ENCODE measurements around the gene RCAN3.
A peak's percentile ranks its signal among the peaks of the same experiment; 100 is the strongest.
"Not testable (repeated sequence)": the region's sequence is repeated elsewhere in the genome, so short reads cannot be mapped to it uniquely, and the experiment has no call there.

The RCAN3 gene

DNA sequence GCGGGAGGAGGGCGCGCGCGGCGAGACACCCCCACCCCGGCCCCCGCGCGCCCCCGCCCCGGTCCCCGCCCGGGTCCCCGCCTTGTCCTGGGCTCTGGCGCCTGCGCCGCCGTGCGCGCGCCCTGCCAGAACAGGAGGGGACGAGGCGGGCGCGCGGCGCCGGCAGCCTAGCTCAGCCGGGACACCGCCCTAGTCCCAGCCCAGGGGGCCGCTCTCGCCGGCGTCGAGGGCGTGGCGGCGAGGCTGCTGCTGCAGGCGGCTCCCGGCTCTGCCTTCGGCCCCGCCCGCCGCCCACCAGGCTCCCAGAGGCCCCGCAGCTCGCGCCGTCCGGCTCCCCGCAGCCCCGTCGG lies at the start of gene RCAN3:
RCAN3 (plus strand) TSS at position 128 of the 350 bp plus-strand sequence. CDS start 11,537 bp downstream, outside the sequence.
- DNase-seq (ENCODE audit: low read depth): peak; percentile 82

DNA sequence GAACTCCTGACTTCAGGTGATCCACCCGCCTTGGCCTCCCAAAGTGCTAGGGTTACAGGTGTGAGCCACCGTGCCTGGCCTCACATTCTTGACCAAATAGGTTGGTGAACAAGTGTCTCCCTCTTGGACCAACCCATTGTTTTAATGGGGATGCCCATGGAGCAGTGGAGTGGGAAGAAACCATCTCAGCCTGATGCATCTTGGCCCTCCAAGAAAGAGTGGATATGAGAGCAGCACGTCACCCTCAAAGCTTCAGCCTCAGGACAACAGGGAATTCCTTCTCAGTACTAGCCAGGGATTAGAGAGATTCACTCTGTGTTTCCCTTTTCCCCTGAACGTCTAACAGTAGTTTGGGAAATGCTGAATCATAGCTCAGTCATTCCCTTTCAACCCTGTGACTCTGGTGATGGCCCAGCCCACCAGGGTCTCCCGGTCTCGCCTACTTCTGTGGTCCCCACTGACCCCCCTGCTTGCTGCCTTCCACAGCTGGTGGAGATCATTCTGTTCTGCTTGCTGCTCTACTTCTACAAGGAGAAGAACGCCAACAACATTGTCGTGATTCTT lies 49.6 kb upstream of the RCAN3 start:
- DNase-seq (ENCODE audit: low read depth): no peak

DNA sequence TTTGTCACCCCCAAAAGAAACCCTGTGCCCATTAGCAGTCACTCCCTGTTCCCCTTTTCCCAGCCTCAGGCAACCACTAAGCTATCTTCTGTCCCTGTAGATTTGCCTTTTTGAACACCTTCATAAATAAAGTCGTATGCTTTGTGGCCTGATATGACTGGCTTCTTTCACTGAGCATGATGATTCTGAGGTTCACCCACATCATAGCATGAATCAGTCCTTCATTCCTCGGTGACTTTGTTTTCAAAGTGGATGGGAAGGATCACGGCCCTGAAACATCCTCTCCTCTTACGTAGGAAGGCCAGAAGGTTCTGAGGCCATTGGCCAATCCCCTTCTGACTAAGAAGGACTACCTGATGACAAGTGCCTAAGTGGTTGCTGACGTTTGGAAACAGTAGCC lies 48.0 kb upstream of the RCAN3 start:
- DNase-seq (ENCODE audit: low read depth): no peak

DNA sequence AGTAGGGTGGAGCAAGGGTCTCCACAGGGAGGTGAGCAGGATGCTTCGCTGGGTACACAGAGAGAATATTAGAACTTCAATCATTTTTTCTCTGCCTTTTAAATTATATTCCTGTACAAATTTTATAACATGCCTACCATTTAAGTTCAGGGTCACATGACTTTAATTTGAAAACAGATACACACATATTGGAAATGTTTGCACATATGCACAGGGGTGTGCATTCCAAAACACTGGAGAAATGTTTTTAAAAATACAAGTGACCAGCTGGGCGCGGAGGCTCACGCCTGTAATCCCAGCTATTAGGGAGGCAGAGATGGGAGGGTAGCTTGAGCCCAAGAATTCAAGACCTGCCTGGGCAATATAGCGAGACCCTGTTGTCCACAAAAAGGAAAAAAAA lies 47.4 kb upstream of the RCAN3 start:
- no peak for DNase-seq (ENCODE audit: low read depth)

DNA sequence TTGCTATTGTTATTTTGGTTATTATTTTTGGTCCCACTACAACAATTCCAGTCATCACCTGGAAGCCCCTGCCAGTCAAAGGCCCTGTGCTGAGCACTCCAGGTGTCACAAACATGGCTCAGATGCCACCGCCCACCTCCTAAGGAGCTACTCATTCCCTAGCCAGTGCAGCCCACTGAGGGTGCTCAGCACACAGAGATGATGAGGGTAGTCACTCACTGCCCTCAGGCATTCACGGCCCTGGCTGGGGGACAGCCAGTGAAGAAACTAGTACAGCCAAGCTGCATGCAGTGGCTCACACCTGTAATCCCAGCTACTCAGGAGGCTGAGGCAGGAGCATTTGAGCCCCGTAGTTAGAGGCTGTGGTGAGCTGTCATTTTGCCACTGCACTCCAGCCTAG lies 44.8 kb upstream of the RCAN3 start:
- no peak for DNase-seq (ENCODE audit: low read depth)

DNA sequence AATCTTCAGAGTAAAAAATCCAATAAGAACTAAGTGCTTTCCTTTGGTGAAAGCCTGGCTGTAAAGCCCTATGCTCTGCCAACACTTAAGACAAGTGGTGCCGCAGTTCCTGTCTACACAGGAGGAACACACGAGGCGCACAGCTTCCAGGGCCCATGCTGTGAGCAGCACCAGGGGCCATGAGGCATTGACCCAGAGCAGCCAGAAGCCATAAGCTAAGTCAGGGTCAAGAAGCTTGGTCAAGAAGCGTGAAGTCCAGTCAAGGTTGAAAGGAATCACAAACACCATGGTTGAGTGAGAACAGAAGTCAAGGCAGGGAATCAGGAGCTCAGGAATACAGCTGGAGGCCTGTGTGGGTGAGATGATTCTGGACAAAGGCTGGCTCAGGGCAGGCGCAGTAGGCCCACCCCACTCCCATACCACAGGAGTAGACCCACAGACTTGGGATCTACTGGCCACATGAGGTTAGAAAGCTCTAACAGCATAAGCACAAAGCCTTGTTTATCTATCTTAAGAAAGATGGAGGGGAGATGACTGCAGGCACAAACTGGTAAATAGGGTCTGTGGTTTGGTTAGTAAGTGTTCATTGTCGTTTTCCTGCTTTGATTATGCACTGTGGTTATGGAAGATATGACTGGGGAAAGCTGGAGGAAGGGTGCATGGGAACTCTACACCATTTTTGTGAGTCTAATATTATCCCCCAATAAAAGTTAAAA lies 42.9 kb upstream of the RCAN3 start:
- DNase-seq (ENCODE audit: low read depth): no peak

DNA sequence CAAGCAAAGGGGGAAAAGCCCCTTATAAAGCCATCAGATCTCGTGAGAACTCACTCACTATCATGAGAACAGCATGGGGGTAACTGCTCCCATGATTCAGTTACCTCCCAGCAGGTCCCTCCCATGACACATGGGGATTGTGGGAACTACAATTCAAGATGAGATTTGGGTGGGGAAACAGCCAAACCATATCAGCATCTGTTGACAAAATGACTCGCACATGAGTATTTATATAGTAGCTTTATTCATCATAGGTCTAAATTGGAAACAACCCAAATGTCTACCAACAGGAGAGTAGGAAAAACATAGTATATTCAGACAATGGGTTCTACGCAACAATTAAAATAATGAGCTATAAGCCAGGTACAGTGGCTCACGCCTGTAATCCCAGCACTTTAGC lies 40.5 kb upstream of the RCAN3 start:
- not testable (repeated sequence) for DNase-seq (ENCODE audit: low read depth)

DNA sequence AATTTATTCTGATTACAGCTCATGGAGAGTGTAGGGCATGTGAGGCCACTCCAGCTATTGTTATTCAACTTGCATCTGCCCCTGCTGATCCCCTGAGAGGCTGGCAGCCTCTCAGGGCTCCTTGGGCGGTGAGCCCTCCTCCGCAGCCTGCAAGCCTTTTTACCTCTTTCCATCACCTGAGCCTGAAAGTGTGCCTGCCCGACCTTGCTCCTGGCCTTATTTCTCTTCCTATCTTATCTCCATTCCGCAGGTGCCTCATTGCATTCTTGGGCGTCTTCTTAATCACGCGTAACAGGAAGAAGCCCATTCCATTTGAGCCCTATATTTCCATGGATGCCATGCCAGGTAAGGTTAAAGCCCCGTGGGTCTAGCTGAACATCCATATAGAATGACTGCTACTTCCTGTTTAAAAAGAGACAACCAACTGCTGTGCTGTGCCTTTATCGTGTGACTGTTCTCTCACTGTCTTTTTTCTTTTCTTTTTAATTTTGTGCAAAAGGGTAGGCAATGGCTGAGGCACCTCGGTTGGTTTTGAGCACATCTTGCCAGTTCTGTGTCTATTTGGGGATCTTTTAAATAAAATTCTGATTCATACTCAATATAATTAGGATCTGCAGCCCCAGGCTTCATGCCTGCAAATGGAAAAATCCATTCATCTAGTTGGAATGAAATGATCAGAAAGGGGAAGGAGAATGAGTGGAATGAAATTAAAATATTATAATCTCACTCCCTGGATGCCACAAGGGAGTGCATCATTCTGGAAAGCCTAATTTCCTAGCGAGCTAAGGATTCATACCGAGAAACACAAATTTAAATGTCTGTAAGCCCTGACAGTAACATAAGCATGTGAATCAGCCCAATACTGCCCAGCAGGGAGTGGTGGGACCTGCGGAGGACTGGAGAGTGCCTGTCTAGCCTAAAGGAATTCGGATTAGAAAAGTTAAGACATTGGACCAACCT lies 38.6 kb upstream of the RCAN3 start:
- DNase-seq (ENCODE audit: low read depth): no peak

DNA sequence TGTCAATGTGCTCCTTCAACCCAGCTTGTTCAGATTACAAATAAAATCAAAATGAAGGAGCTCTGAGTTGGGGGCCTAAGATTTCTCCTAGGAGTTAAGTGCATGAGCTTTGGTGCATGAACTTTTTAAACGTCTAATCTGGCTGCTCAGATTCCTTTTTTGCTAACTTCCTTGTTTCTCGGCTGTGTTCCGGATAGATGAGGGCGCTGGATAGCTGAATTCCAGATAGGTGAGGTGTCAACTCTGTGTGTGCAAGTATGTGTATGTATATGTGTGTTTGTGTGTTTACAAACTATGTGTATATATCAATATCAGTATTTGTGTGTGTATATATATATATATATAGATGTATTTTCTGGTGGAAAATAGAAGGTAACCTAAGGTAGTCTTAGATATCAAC lies 37.5 kb upstream of the RCAN3 start:
- no peak for DNase-seq (ENCODE audit: low read depth)

DNA sequence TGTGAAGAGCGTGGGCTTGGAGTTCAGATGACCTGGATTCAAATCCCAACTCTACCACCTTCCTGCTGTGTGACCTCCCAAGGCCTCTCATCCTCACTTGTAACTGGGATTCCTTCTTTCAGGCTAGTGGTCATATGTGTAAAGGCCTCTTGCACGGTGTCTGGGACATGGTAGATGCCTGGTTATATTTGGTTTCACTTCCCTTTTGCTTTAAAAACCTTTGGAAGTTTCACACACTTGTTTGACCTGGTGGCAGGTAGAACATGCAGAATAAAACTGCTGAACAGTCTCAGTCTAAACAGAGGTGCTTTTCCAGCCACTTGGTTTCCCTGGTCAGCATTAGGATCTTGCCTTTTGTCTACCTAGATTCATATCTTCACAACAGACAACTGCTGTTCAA lies 37.0 kb upstream of the RCAN3 start:
- no peak for DNase-seq (ENCODE audit: low read depth)

DNA sequence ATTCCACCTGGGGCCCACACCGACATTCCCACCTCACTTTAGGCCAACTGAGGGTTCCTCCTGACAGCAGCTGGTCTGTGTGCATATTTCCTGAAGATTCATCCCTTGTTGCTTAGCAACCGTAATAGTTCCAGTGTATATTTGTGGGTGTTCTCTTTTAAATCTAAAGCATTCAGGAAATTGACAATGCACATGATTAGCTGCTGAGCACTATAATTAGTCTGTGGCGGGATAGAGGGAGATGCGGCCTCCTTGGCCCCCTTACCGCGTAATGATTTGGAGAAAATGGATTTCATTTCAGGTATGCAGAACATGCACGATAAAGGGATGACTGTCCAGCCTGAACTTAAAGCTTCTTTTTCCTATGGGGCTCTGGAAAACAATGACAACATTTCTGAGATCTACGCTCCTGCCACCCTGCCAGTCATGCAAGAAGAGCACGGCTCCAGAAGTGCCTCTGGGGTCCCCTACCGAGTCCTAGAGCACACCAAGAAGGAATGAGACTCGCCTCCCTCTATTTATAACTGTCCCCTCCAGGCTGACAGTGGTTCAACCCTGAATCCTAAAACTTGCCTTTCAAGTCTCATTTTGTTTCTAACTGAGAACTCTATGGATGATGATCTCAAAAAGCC lies 33.8 kb upstream of the RCAN3 start:
- DNase-seq (ENCODE audit: low read depth): no peak

DNA sequence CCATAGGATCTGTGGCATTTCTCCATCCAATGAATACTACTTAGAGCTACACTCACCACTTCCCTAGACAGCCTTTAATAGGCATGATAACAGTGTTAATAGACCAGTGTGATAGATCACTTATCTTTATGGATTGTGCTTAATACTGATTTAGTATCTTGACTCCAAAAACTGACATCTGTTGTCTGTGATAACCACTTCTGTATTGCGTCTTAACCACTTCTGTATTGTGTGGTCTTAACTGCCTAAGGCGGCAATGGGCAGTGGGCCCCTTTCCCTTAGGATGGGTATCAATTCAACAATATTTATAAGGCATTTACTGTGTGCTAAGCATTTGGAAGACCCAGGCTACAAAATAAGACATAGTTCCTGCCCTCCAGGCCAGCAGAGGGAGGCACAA lies 32.0 kb upstream of the RCAN3 start:
- DNase-seq (ENCODE audit: low read depth): no peak

DNA sequence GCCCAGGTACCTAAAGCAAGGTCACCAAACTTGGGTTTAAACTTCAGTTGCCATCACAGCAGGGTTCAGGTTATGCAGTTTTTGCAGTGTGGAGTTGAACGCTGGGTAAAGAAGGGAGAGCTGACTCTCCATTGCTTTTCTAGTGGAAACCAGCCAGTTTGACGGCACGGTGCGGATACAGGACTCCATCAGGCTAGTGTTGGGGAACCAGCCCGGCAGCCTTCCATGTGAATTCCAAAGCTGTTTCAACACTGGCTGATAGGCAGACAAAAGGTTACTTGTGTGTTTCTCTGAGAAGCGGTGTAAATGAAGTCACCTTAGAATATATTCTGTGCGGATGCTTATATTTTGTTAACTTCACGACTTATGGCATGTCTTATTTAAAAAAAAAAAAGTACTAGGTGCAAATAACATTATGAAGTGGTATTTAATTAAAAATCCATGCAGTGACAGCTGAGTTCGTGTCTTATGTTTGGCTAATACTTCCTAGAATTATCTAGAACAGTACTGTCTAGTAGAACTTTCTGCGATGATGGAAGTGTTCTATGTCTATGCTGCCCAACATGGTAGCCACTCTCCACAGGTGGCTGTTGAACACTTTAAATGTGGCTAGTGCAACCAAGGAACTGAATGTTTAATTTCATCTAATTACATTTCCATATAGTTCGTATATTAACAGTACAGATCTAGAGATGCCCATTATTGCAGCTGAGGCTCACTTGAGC lies 29.9 kb upstream of the RCAN3 start:
- DNase-seq (ENCODE audit: low read depth): no peak

DNA sequence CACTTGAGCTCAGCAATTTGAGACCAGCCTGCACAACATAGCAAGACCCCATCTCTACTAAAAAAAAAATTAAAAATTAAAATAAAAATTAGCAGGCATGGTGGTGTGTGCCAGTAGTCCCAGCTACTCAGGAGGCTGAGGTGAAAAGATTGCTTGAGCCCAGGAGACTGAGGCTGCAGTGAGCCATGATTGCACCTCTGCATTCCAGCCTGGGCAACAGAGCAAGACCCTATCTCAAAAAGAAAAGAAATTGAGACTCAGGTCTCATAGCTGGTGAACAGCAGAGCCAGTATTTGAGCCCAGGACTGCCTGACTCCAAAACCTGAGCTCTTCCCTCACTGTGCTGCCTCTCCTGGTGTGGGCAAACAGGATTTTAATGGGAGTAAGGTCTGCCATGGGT lies 28.4 kb upstream of the RCAN3 start:
- DNase-seq (ENCODE audit: low read depth): no peak

DNA sequence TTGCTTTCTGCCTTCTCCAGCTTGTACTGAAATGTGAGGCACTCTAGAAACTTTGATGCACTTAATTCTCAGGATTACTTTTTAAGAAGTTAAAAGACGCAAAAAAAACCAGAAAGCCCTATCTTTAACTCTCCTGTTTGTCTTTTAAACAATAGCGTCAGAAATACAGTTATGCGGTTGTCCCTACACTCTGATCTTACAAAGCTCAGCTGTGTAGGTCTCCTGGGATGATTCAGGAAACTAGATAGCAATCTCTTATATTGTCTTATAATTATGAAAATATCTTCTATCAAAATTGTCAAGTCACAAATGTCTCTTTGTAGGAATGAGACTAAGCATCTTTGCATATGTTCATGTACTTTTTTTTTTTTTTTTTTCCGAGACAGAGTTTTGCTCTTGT lies 26.9 kb upstream of the RCAN3 start:
- no peak for DNase-seq (ENCODE audit: low read depth)

DNA sequence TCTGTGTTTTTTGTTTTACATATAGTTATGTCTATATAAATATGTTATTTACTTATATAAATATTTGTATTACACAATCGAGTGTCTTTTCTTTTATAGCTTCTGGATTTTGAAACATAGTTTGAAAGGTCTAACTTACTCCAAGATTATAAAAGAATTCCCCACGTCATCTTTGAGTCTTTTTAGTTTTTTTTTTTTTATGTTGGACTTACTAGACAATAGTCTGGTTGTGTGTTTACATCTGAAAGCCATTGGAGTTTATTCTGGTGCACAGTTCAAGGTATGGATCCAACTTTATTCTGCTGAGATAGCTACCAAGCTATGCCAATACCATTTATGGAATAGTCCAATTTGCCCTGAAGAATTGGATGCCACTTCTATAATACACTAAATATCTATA lies 26.1 kb upstream of the RCAN3 start:
- no peak for DNase-seq (ENCODE audit: low read depth)

DNA sequence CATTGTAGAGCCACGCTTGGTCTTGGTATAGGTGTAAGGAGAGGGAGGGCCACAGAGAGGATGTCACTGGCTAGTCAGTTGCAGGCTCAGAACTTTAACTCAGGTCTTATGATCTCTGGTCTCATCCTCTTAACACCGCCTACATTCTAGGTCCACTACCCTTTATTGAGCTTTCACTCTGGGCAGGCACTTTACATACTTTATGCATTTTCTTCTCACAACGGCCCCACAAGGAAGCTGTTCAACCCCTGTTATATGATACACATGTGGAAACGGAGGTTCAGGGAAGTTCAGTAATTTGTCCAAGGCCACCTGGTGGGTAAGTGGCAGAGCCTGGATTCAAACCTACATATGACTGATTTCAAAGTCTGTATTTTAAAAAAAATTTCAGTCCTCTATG lies 25.3 kb upstream of the RCAN3 start:
- DNase-seq (ENCODE audit: low read depth): no peak

DNA sequence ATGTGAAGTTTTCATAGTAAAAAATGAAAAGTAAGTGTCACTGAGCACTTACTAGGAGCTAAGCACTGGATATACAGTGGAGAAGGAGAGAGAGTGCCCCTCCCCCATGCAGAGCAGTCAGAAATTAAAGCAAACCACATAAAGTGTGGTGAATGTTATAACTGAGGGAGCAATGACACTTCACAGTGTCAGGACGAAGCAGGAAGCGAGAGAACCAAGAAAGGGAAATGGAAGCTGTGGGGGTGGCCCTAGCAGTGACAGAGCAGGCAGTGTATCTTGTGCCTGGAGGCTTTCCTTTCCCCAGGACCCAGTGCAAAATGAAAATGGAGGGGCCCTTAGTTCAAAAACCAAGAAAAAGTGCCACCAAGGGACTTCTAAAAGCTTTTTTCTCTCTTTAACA lies 21.5 kb upstream of the RCAN3 start:
- no peak for DNase-seq (ENCODE audit: low read depth)

DNA sequence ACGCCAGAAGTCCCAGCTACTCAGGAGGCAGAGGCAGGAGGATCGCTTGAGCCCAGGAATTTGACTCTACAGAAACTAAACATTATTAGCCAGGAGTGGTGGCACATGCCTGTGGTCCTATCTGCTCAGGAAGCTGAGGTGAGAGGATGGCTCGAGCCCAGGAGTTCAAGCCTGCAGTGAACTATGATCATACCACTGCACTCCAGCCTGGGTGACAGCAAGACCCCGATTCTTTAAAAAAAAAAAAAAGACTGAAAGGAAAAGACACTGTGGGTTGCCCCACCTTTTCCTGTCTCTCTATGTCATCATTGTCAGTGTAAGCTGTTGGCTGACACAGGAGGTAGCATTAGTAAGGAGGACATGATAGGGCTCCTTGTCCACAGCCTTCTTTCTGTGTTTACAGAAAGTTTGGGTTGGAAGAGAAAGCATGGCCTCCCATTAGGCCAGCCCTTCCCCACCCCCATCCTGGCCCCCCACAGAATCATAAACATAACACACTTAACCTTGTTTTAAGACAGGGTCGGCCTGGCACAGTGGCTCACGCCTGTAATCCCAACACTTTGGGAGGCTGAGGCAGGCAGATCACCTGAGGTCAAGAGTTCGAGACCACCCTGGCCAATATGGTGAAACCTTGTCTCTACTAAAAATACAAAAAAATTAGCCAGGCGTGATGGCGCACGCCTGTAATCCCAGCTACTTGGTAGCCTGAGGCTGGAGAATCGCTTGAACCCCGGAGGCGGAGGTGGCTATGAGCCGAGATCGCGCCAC lies 20.6 kb upstream of the RCAN3 start:
- no peak for DNase-seq (ENCODE audit: low read depth)

DNA sequence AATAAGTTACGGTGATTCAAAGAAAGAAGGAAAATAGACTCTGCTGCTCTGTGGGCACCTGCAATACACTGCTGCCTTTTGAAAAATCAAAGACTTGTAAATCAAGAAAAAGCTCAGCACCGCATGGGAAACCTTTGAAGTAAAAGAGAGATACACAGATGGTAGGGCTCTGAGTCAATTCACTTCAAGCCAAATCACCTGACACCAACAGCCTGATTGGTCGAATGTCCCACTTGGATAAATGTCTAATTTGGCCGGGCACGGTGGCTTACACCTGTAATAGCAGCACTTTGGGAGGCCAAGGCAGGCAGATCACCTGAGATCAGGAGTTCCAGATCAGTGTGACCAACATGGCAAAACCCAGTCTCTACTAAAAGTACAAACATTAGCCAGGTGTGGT lies 19.2 kb upstream of the RCAN3 start:
- no peak for DNase-seq (ENCODE audit: low read depth)

DNA sequence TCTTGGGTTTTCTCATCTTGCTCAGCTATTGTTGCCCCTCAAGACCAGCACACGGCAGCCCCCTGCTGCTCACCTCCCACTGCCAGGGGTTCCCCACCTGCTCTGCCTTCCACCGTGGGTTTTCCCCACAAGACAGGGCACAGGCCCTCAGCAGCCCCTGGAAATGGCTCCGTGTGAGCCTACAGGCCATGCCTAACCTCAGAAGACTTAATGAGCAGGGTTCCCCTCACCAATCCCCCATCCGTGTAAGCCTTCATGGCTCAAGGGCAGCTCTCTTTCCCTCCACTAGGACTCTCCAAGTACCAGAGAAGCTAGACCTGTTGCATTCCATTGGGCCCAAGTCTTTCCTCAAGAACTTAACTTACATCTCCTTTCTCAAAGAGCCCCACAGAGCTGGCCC lies 18.4 kb upstream of the RCAN3 start:
- DNase-seq (ENCODE audit: low read depth): no peak

Data from stimulated activated CD8-positive, alpha-beta memory T cell treated with anti-CD3 and anti-CD28 coated beads, Interleukin-12 subunit alpha, Interleukin-12 subunit beta, amount 100 ng/mL, for 4 hours (primary cell).